IPS DF 6.9 (cell line): ENCODE data around the gene C5orf24.

Experiments used
- DNase-seq: peaks from one replicate; pipeline ENCODE4 v3.0.0-alpha.2; 2013; ENCODE audit warnings: low read depth, low spot score
- H3K27ac ChIP-seq: one replicate; pipeline ENCODE4 v1.5.1; 2013; ENCODE audit warnings: low read length, control low read depth
- H3K27me3 ChIP-seq: 2 replicates; pipeline ENCODE4 v1.6.1; 2013; ENCODE audit warnings: mild to moderate bottlenecking, low read length; ENCODE audit not compliant: control insufficient read depth, insufficient read depth
- H3K36me3 ChIP-seq: 2 replicates; pipeline ENCODE4 v1.6.1; 2013; ENCODE audit warnings: low read length; ENCODE audit not compliant: control insufficient read depth, insufficient read depth
- H3K4me1 ChIP-seq: 2 replicates; pipeline ENCODE4 v1.6.1; 2013; ENCODE audit warnings: low read length; ENCODE audit not compliant: control insufficient read depth, insufficient read depth
- H3K4me3 ChIP-seq: 2 replicates; pipeline ENCODE4 v1.5.1; 2013; ENCODE audit warnings: mild to moderate bottlenecking, low read length
- H3K9me3 ChIP-seq: 2 replicates; pipeline ENCODE4 v1.6.1; 2013; ENCODE audit warnings: low read length, inconsistent platforms; ENCODE audit not compliant: control insufficient read depth, insufficient read depth
- WGBS: extraction: QIAGEN DNeasy Blood & Tissue Kit; methylation state at CpG from one replicate; pipeline ENCODE4 v1.1.7; 2013; ENCODE audit warnings: mixed read lengths, missing lambda C conversion rate; ENCODE audit not compliant: insufficient read length, insufficient coverage; 5-methylcytosine and 5-hydroxymethylcytosine counted together

The C5orf24 gene

GRCh38 chr5:134905246-134905996 lies 59.7 kb downstream of the C5orf24 start:
- H3K36me3 ChIP-seq = no peaks in the 10 kb centered on the region
- peak overlapping the region; percentile 80 for H3K4me3 ChIP-seq
- H3K4me1 ChIP-seq = no peaks in the 10 kb centered on the region
- no peak overlapping the region for H3K27ac ChIP-seq
- no peaks in the 10 kb centered on the region for H3K27me3 ChIP-seq
- no CpG with 5 or more reads among the region's 54 CpGs for WGBS
- no peak for DNase-seq
- no peaks in the 10 kb centered on the region for H3K9me3 ChIP-seq

GRCh38 chr5:134906811-134907210 lies 61.0 kb downstream of the C5orf24 start:
- DNase-seq = no peak
- Histone ChIP-seq H3K27ac (no peak overlapping the region), H3K4me3 (no peak overlapping the region), H3K36me3 (peaks cover 4% of the 10 kb centered on the region), H3K27me3 (no peaks in the 10 kb centered on the region), H3K9me3 (no peaks in the 10 kb centered on the region), H3K4me1 (no peaks in the 10 kb centered on the region)
- WGBS = no CpG with 5 or more reads among the region's 1 CpG
